Fibroblast of villous mesenchyme (primary cell): ENCODE measurements around the gene TARS2. TPM values are rescaled to one million over a fixed set of nuclear protein-coding genes. Genes with fewer than 3 reads are reported as not detected.

Source experiments
- DNase-seq: peaks from one replicate; pipeline ENCODE4 v3.0.0-alpha.2; 2010; ENCODE audit warnings: low read depth
- H3K4me3 ChIP-seq: 2 replicates; pipeline ENCODE4 v1.5.1; 2011; ENCODE audit warnings: low read depth, mild to moderate bottlenecking, low read length
- total RNA-seq: library from RNA; depleted of rRNA; stranded (reverse); fragments of >200 nt; gene quantifications from 2 replicates; pipeline ENCODE4 v1.2.3, GENCODE V29; 2012
- TF ChIP-seq, protein P1 (sequence below): IDR thresholded peaks from 2 replicates; pipeline ENCODE4 v1.5.1; 2012; ENCODE audit warnings: low read depth, mild to moderate bottlenecking, low read length; ENCODE audit not compliant: insufficient read depth

The TARS2 gene
- total RNA-seq, 1 donor: 17.3 TPM

GRCh38 chr1:150513351-150513791, 26.2 kb downstream of the TARS2 start:
- DNase-seq: peak; percentile 83

DNA sequence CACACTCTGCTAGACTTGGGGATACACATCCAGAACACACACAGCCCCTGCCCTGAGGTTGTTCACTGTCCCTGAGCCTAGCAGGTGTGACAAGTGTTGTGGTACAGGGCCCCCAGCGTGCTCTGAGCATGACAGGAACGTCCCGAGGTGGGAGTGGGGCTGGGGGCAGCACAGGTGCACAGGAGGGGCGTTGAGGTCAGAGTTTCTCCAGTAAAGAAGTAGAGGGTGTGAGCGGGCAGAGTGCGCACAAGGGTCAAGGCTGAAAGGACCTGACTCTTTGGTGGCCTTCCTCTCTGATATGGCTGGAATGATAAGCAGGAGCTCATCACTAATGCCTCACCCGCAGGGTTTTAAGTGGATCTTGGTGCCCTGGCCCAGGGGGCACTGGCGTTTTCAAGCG, 27.0 kb downstream of the TARS2 start:
- DNase-seq: no peak
- TF ChIP-seq, protein P1, sequence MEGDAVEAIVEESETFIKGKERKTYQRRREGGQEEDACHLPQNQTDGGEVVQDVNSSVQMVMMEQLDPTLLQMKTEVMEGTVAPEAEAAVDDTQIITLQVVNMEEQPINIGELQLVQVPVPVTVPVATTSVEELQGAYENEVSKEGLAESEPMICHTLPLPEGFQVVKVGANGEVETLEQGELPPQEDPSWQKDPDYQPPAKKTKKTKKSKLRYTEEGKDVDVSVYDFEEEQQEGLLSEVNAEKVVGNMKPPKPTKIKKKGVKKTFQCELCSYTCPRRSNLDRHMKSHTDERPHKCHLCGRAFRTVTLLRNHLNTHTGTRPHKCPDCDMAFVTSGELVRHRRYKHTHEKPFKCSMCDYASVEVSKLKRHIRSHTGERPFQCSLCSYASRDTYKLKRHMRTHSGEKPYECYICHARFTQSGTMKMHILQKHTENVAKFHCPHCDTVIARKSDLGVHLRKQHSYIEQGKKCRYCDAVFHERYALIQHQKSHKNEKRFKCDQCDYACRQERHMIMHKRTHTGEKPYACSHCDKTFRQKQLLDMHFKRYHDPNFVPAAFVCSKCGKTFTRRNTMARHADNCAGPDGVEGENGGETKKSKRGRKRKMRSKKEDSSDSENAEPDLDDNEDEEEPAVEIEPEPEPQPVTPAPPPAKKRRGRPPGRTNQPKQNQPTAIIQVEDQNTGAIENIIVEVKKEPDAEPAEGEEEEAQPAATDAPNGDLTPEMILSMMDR: no peak
- H3K4me3 ChIP-seq: no peak overlapping the region

More at GRCh38 chr1:150513351-150513791, 26.2 kb downstream of the TARS2 start:
- H3K4me3 ChIP-seq: no peak overlapping the region
- TF ChIP-seq, protein P1: no peak

DNA sequence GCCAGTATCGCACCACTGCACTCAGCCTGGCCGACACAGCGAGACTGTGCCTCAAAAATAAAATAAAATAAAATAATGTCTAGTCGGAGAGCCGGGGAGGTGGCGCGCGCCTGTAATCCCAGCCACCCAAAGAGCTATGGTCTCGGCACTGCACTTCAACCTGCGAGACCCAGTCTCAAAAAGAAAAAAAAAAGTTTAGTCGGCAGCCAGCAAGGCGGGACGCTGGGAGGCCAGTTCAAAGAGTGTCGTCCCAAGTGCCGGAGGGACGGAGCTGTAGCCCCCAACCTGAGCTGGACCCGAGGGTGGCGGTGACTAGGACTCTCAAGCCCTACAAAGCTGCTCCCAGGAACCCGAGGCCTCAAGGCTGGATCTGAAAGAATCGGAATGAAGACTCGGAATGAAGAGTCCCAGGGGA, 27.7 kb downstream of the TARS2 start:
- TF ChIP-seq, protein P1: no peak
- peak overlapping the region; percentile 60 for H3K4me3 ChIP-seq
- no peak for DNase-seq

- H3K4me3 ChIP-seq: peak within 1 kb of the TSS; percentile 60
- DNase-seq: peak; percentile 96
- TF ChIP-seq, protein P1: no peak
These were observed 28.3 kb downstream of the TARS2 start, which contains the start of gene FALEC for GRCh38 chr1:150515328-150516049. Gene FALEC (plus strand): TSS chr1:150515752.

GRCh38 chr1:150516050-150516591, 28.9 kb downstream of the TARS2 start:
- H3K4me3 ChIP-seq: peak overlapping the region; percentile 60
- no peak for DNase-seq
- TF ChIP-seq, protein P1: no peak

DNA sequence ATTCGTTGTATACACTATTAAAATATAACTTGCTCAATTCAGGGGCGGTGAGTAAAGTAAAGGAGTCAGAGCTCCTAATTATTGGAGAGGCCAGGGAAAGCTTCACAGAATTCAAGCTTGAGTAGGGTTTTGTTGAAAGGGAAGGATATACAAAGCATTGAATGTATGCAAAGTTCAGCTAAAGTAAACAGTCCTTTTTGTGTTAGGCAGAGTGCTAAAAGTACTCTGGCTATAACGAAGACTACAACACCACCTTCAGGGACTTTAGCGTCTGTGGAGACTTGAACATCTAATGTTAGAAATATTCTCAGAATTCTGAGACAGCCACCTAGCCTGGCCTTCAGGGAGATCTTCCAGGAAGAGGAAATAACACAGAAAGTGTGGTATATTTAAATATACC, 29.4 kb downstream of the TARS2 start:
- TF ChIP-seq, protein P1: no peak
- peak; percentile 39 for DNase-seq
- peak overlapping the region; percentile 60 for H3K4me3 ChIP-seq
